Medulla oblongata (tissue), 1 donor: Measurements from ENCODE around the gene DHRSX.
"Not testable (repeated sequence)": the region's sequence is repeated elsewhere in the genome, so short reads cannot be mapped to it uniquely, and the experiment has no call there.

ENCODE experiments used
- DNase-seq: peaks from one replicate; pipeline ENCODE4 v3.0.0-alpha.2; 2015; ENCODE audit errors: extremely low spot score

The DHRSX gene

GRCh38 chrX:2425286-2426071 lies 75.3 kb downstream of the DHRSX start:
- DNase-seq, result no peak

- no peak for DNase-seq
Observed at GRCh38 chrX:2424317-2424716, 76.5 kb downstream of the DHRSX start.

GRCh38 chrX:2423899-2424298 lies 76.9 kb downstream of the DHRSX start:
- no peak for DNase-seq

GRCh38 chrX:2423282-2423681 lies 77.5 kb downstream of the DHRSX start:
- no peak for DNase-seq

- DNase-seq, result not testable (repeated sequence)
Observed at GRCh38 chrX:2419418-2419817, 81.4 kb downstream of the DHRSX start.

- DNase-seq, result no peak
Observed at GRCh38 chrX:2418000-2418399, 82.8 kb downstream of the DHRSX start.

GRCh38 chrX:2416851-2417604 lies 83.7 kb downstream of the DHRSX start:
- no peak for DNase-seq

GRCh38 chrX:2414384-2414783 lies 86.4 kb downstream of the DHRSX start:
- DNase-seq, result no peak

- DNase-seq, result no peak
Observed at GRCh38 chrX:2413969-2414368, 86.8 kb downstream of the DHRSX start.

GRCh38 chrX:2412131-2412530 lies 88.6 kb downstream of the DHRSX start:
- DNase-seq, result no peak

GRCh38 chrX:2410279-2411020 lies 90.3 kb downstream of the DHRSX start:
- no peak for DNase-seq

- no peak for DNase-seq
Observed at GRCh38 chrX:2409796-2410195, 91.0 kb downstream of the DHRSX start.

GRCh38 chrX:2408856-2409255 lies 91.9 kb downstream of the DHRSX start:
- DNase-seq, result no peak

- no peak for DNase-seq
Observed at GRCh38 chrX:2406891-2407518, 93.8 kb downstream of the DHRSX start.

- no peak for DNase-seq
Observed at GRCh38 chrX:2404776-2405175, 96.0 kb downstream of the DHRSX start.

GRCh38 chrX:2402361-2402690 lies 98.5 kb downstream of the DHRSX start:
- DNase-seq, result no peak

- peak; percentile 38 for DNase-seq
Observed at GRCh38 chrX:2401590-2402360, 99.0 kb downstream of the DHRSX start.

GRCh38 chrX:2401201-2401589 lies 99.6 kb downstream of the DHRSX start:
- no peak for DNase-seq

GRCh38 chrX:2398064-2398656 lies 102.6 kb downstream of the DHRSX start:
- DNase-seq, result no peak

GRCh38 chrX:2397229-2398063 lies 103.3 kb downstream of the DHRSX start:
- no peak for DNase-seq
